ENCODE measurements around the gene SLX9.

SLX9 gene

DNA sequence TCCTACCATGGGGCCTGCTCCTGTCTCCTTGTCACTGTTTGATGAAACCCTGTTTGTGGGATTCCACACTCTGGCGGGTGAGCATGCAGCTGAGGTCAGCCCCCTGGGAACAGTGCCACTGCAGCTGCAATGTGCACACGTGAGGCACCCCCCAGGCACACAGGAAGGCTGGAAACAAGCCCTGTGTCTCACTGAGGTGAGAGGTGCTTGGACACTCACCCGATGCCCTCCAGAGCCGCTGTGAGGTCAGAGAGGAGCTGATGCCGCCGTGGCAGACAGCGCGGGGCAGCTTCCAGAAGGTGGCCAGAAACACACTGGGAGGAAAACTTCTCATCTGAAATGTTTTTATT lies 49.7 kb downstream of the SLX9 start:
- no peaks in the 10 kb centered on the region for H3K36me3 ChIP-seq (ENCODE audit: insufficient read depth, low read length)
- H3K4me2 ChIP-seq (ENCODE audit: low read length): no peak overlapping the region
- peaks cover 22% of the 10 kb centered on the region for H3K4me1 ChIP-seq (ENCODE audit: control insufficient read depth, insufficient read depth, low read length)
- H3K9me3 ChIP-seq (replicated peaks; ENCODE audit: low read length): no peaks in the 10 kb centered on the region
- H3K4me3 ChIP-seq (ENCODE audit: low read length): no peak overlapping the region
- no peaks in the 10 kb centered on the region for H3K27me3 ChIP-seq (ENCODE audit: control insufficient read depth, insufficient read depth, low read length)
- H3K9ac ChIP-seq (ENCODE audit: low read depth, low read length): no peak overlapping the region

- Histone ChIP-seq H3K27me3 (ENCODE audit: control insufficient read depth, insufficient read depth, low read length) (no peaks in the 10 kb centered on the region), H3K4me1 (ENCODE audit: control insufficient read depth, insufficient read depth, low read length) (peaks cover 21% of the 10 kb centered on the region), H3K4me2 (ENCODE audit: low read length) (no peak overlapping the region), H3K9me3 (replicated peaks; ENCODE audit: low read length) (no peaks in the 10 kb centered on the region), H3K36me3 (ENCODE audit: insufficient read depth, low read length) (no peaks in the 10 kb centered on the region), H3K9ac (ENCODE audit: low read depth, low read length) (no peak overlapping the region), H3K4me3 (ENCODE audit: low read length) (no peak overlapping the region)
Observed at GRCh38 chr21:44989943-44990780, 50.3 kb downstream of the SLX9 start.

DNA sequence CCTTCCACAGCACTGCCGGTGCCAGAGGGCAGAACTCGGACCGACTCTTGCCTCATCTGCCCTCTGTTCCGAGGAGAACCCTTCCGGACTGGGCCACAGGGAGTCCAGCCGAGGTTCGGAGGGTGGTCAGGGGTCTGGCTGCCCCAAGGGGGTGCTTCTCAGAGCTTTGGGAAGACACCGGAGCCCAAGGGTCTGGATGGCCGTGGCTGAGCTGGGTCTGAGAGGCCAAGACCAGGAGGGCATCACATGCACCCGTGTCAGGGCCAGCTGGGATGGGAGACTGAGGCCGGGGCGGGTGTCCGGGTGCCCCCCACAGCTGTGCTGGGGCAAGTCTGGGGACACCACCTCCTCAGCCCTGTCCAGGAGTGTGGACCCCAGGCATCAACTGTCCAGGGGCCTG lies 51.1 kb downstream of the SLX9 start:
- Histone ChIP-seq H3K9me3 (replicated peaks; ENCODE audit: low read length) (no peaks in the 10 kb centered on the region), H3K4me2 (ENCODE audit: low read length) (no peak overlapping the region), H3K9ac (ENCODE audit: low read depth, low read length) (no peak overlapping the region), H3K4me1 (ENCODE audit: control insufficient read depth, insufficient read depth, low read length) (peaks cover 24% of the 10 kb centered on the region), H3K27me3 (ENCODE audit: control insufficient read depth, insufficient read depth, low read length) (no peaks in the 10 kb centered on the region), H3K4me3 (ENCODE audit: low read length) (no peak overlapping the region), H3K36me3 (ENCODE audit: insufficient read depth, low read length) (no peaks in the 10 kb centered on the region)

DNA sequence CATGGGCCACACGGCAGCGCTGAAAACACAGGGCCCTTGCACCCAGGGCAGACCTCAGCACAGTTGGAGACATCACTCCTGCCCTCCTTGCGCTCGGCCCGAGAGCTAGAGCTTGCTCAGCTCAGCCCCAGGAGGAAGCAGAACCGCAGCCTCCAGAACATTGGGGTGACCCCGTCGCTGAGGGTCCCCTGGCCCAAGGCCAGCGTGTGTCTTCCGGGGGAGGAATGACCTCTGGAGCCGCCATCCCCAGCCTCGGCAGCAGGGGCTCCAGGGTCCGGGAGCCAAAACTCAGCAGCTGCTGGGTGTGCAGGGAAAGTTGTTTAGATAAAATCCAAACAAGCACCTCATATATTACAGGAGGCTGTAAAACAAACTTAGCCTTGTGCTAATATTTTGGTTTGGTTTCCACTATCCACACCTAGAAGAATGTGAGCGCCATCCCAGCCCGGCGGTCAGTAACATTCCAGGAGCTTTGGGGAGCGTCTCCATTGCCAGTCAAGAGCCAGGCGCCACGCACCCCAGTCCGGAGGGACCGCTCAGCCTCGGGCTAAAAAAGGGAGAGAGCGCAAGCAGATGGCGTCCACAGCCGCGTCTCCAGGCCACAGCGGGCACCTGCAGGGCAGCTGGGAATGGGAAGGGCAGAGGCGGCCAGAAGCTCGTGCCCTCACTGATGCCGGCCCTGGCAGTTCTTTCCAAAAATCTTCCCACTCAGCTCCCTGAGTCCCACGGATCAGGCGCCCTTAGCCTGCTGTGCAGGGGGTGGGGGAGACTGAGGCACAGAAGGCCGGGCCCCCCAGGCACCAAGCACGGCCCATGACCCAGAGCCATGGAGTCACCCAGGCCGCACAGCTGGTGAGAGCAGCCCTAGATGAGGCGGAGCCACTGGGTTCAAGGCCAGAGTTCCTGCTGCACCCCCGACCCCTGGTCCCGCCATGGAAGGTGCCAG lies 52.0 kb downstream of the SLX9 start:
- Histone ChIP-seq H3K4me1 (ENCODE audit: control insufficient read depth, insufficient read depth, low read length) (peaks cover 24% of the 10 kb centered on the region), H3K36me3 (ENCODE audit: insufficient read depth, low read length) (no peaks in the 10 kb centered on the region), H3K27me3 (ENCODE audit: control insufficient read depth, insufficient read depth, low read length) (no peaks in the 10 kb centered on the region)

GRCh38 chr21:44992608-44993031 lies 52.8 kb downstream of the SLX9 start:
- Histone ChIP-seq H3K9me3 (replicated peaks; ENCODE audit: low read length) (no peaks in the 10 kb centered on the region), H3K36me3 (ENCODE audit: insufficient read depth, low read length) (no peaks in the 10 kb centered on the region), H3K27me3 (ENCODE audit: control insufficient read depth, insufficient read depth, low read length) (no peaks in the 10 kb centered on the region), H3K4me2 (ENCODE audit: low read length) (no peak overlapping the region), H3K4me1 (ENCODE audit: control insufficient read depth, insufficient read depth, low read length) (peaks cover 30% of the 10 kb centered on the region), H3K4me3 (ENCODE audit: low read length) (no peak overlapping the region), H3K9ac (ENCODE audit: low read depth, low read length) (no peak overlapping the region)

More for the DNA sequence above, 52.0 kb downstream of the SLX9 start:
- peak overlapping the region; percentile 18 for H3K4me2 ChIP-seq (ENCODE audit: low read length)
- H3K9me3 ChIP-seq (replicated peaks; ENCODE audit: low read length): no peaks in the 10 kb centered on the region
- H3K9ac ChIP-seq (ENCODE audit: low read depth, low read length): no peak overlapping the region
- H3K4me3 ChIP-seq (ENCODE audit: low read length): no peak overlapping the region

GRCh38 chr21:44993321-44994046 lies 53.7 kb downstream of the SLX9 start:
- Histone ChIP-seq H3K4me2 (ENCODE audit: low read length) (no peak overlapping the region), H3K4me1 (ENCODE audit: control insufficient read depth, insufficient read depth, low read length) (peaks cover 32% of the 10 kb centered on the region), H3K4me3 (ENCODE audit: low read length) (no peak overlapping the region), H3K27me3 (ENCODE audit: control insufficient read depth, insufficient read depth, low read length) (no peaks in the 10 kb centered on the region), H3K9ac (ENCODE audit: low read depth, low read length) (no peak overlapping the region), H3K9me3 (replicated peaks; ENCODE audit: low read length) (no peaks in the 10 kb centered on the region), H3K36me3 (ENCODE audit: insufficient read depth, low read length) (no peaks in the 10 kb centered on the region)

DNA sequence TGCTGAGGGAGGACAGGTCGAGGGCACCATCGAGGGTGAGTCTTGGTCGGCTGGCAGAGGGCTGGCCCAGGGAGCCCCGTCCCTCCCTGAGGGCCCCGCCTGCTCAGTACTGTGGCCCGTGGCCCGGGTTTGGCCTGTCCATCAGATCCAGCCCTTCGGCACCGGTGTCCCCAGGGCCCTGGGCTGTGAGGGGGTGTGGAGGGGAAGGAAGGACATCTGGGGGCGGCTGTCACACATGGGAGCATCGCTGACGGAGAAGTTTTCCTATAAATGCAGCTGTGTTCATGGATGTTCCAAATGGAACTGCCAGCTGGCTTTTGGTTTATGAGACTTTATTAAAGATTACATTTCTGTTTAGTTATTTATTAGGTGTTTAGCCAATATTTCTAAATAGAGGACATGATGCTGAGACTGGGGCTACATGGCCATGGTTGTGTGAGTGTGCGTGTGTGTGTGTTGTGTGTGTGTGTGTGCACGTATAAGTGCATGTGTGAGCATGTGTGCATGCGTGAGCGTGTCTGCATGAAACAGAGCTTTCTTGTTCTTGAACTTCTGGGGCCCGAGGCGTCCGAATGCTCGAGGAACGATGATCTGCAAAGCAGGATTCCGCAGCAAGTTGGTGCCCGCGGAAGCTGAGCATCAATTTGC lies 54.3 kb downstream of the SLX9 start:
- Histone ChIP-seq H3K36me3 (ENCODE audit: insufficient read depth, low read length) (no peaks in the 10 kb centered on the region), H3K4me2 (ENCODE audit: low read length) (no peak overlapping the region), H3K4me3 (ENCODE audit: low read length) (no peak overlapping the region), H3K9me3 (replicated peaks; ENCODE audit: low read length) (no peaks in the 10 kb centered on the region), H3K4me1 (ENCODE audit: control insufficient read depth, insufficient read depth, low read length) (peaks cover 32% of the 10 kb centered on the region), H3K9ac (ENCODE audit: low read depth, low read length) (no peak overlapping the region), H3K27me3 (ENCODE audit: control insufficient read depth, insufficient read depth, low read length) (no peaks in the 10 kb centered on the region)

DNA sequence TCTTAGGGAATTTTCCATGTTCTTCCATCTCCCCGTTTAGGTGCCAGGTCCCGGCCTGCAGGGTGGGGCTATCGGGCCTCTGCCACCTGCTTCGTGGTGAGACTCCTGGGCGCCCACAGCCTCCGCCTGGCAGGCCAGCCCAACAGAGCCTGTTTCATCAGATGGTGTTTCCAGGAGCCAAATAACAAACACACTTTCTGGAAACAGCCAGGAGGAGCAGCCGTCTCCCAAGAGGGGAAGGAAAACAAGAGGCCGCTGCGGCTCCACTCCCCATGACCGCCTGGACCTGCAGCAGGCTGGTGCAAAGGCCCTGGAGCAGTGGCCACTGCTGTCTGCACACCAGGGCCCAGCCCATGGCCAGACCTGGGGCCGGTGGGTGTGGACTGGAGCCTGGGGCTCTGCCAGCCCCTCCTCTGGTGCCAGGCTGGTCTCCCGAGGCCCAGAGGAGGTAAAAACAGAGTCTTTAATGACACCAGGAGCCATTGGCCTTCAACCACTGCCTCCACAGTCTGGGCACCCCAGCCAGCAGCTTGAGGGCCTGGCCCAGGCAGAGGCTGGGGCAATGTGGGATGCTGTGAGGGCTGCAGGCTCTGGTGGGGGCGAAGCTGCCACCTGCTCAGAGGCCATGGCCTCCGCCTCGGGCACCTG lies 55.0 kb downstream of the SLX9 start:
- Histone ChIP-seq H3K4me2 (ENCODE audit: low read length) (no peak overlapping the region), H3K27me3 (ENCODE audit: control insufficient read depth, insufficient read depth, low read length) (no peaks in the 10 kb centered on the region), H3K9ac (ENCODE audit: low read depth, low read length) (no peak overlapping the region), H3K9me3 (replicated peaks; ENCODE audit: low read length) (no peaks in the 10 kb centered on the region), H3K36me3 (ENCODE audit: insufficient read depth, low read length) (no peaks in the 10 kb centered on the region), H3K4me3 (ENCODE audit: low read length) (no peak overlapping the region), H3K4me1 (ENCODE audit: control insufficient read depth, insufficient read depth, low read length) (peaks cover 32% of the 10 kb centered on the region)

GRCh38 chr21:44995343-44995941 lies 55.6 kb downstream of the SLX9 start:
- peaks cover 35% of the 10 kb centered on the region for H3K4me1 ChIP-seq (ENCODE audit: control insufficient read depth, insufficient read depth, low read length)
- H3K9me3 ChIP-seq (replicated peaks; ENCODE audit: low read length): no peaks in the 10 kb centered on the region
- H3K4me2 ChIP-seq (ENCODE audit: low read length): no peak overlapping the region
- no peak overlapping the region for H3K9ac ChIP-seq (ENCODE audit: low read depth, low read length)
- no peak overlapping the region for H3K4me3 ChIP-seq (ENCODE audit: low read length)
- H3K36me3 ChIP-seq (ENCODE audit: insufficient read depth, low read length): no peaks in the 10 kb centered on the region
- H3K27me3 ChIP-seq (ENCODE audit: control insufficient read depth, insufficient read depth, low read length): no peaks in the 10 kb centered on the region

DNA sequence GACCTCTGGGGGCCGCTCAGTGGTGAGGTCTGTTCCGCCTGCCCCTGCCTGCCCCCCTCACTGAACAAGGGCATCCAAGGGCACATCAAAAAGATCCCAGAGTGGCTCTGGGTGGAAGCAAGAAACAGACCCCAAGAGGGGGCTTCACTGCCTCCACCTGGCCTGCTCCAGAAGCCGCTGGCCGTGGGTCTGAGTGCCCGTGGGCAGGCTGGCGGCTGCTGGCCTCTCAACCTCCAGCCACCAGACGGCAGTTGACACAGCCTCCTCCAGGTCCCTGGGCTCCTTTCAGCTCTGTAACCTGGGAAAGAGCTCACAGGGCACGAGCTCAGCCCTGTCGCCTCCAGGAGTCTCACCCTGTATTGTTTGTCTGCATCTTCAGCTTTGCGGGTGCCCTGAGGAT lies 56.3 kb downstream of the SLX9 start:
- Histone ChIP-seq H3K27me3 (ENCODE audit: control insufficient read depth, insufficient read depth, low read length) (no peaks in the 10 kb centered on the region), H3K4me2 (ENCODE audit: low read length) (no peak overlapping the region), H3K9ac (ENCODE audit: low read depth, low read length) (no peak overlapping the region), H3K4me1 (ENCODE audit: control insufficient read depth, insufficient read depth, low read length) (peaks cover 41% of the 10 kb centered on the region), H3K4me3 (ENCODE audit: low read length) (no peak overlapping the region), H3K36me3 (ENCODE audit: insufficient read depth, low read length) (no peaks in the 10 kb centered on the region), H3K9me3 (replicated peaks; ENCODE audit: low read length) (no peaks in the 10 kb centered on the region)
